HepG2 (cell line): ENCODE results near the gene ABHD15. TPM values are rescaled to one million over a fixed set of nuclear protein-coding genes. Genes with fewer than 3 reads are reported as not detected.
A peak's percentile ranks its signal among the peaks of the same experiment; 100 is the strongest.

Experiments
- CERS6 ChIP-seq: sonication (generic); formaldehyde crosslinking; IDR thresholded peaks from 2 replicates; pipeline ENCODE4 v1.5.0; 2020; ENCODE audit warnings: missing genetic modification reagents
- RNF2 ChIP-seq: fragments of 450-650 bp; conservative IDR thresholded peaks from 2 replicates; pipeline ENCODE4 v1.6.1; 2016; ENCODE audit warnings: low read depth
- SMYD3 ChIP-seq: sonication (generic); formaldehyde crosslinking; IDR thresholded peaks from 2 replicates; pipeline ENCODE4 v1.8.1; 2023; ENCODE audit warnings: mild to moderate bottlenecking, missing genetic modification reagents
- TMF1 ChIP-seq: sonication (generic); formaldehyde crosslinking; IDR thresholded peaks from 2 replicates; pipeline ENCODE4 v1.8.1; 2022; ENCODE audit warnings: low read depth, missing genetic modification reagents
- ZFP91 ChIP-seq: sonication (generic); formaldehyde crosslinking; IDR thresholded peaks from 2 replicates; pipeline ENCODE4 v1.9.0; 2022; ENCODE audit warnings: missing genetic modification reagents, mild to moderate bottlenecking, borderline replicate concordance
- ZNF124 ChIP-seq: sonication (generic); formaldehyde crosslinking; IDR thresholded peaks from 2 replicates; pipeline ENCODE4 v1.4.0; 2020; ENCODE audit warnings: missing genetic modification reagents
- ZNF232 ChIP-seq: sonication (generic); formaldehyde crosslinking; IDR thresholded peaks from 2 replicates; pipeline ENCODE4 v1.4.0; 2020; ENCODE audit warnings: missing genetic modification reagents, borderline replicate concordance
- ZNF407 ChIP-seq: sonication (generic); formaldehyde crosslinking; IDR thresholded peaks from one replicate; pipeline ENCODE4 v1.5.1; 2020; ENCODE audit warnings: mild to moderate bottlenecking, missing genetic modification reagents; ENCODE audit errors: not compliant biosample characterization
- ZNF501 ChIP-seq: sonication (generic); formaldehyde crosslinking; IDR thresholded peaks from 2 replicates; pipeline ENCODE4 v1.5.1; 2020; ENCODE audit warnings: mild to moderate bottlenecking, moderate library complexity, missing genetic modification reagents
- ZNF569 ChIP-seq: sonication (generic); formaldehyde crosslinking; IDR thresholded peaks from 2 replicates; pipeline ENCODE4 v1.5.0; 2020; ENCODE audit warnings: mild to moderate bottlenecking, missing genetic modification reagents, moderate library complexity, borderline replicate concordance
- ZNF83 ChIP-seq: sonication (generic); formaldehyde crosslinking; IDR thresholded peaks from 2 replicates; pipeline ENCODE4 v1.4.0; 2020; ENCODE audit warnings: missing genetic modification reagents, mild to moderate bottlenecking, borderline replicate concordance
- polyA plus RNA-seq, 8 experiments: library from polyadenylated mRNA; depleted of rRNA in 3 of 8; stranded (reverse) in 7 of 8; unstranded in 1 of 8; fragments of >200 nt; fragmentation: Illumina TruSeq in 4 of 8; extraction: Trizol in 4 of 8; gene quantifications; 2 replicates each; pipeline versions ENCODE4 v1.2.1 to v1.2.3, GENCODE V29; 2011 to 2016; ENCODE audit warnings: low read depth in 4 of 8, missing spikeins in 1 of 8, mixed read lengths in 1 of 8; ENCODE audit not compliant: insufficient read depth in 1 of 8
- total RNA-seq, 5 experiments: library from RNA; depleted of rRNA; stranded (reverse); fragments of >200 nt; fragmentation: Illumina TruSeq; extraction: Trizol; gene quantifications; 2 replicates each; pipeline ENCODE4 v1.2.3, GENCODE V29; 2016; ENCODE audit warnings: low read depth in 1 of 5
- TF ChIP-seq, protein P1 (sequence below): sonication (generic); formaldehyde crosslinking; IDR thresholded peaks from 2 replicates; pipeline ENCODE4 v1.5.0; 2020; ENCODE audit warnings: mild to moderate bottlenecking, missing genetic modification reagents

The ABHD15 gene
- total and polyA plus RNA-seq, 2 of the 13 experiments (the other 11 are each of a cell fraction or from before 2014, with no cell fraction given): 2.4 to 7.7 TPM

DNA sequence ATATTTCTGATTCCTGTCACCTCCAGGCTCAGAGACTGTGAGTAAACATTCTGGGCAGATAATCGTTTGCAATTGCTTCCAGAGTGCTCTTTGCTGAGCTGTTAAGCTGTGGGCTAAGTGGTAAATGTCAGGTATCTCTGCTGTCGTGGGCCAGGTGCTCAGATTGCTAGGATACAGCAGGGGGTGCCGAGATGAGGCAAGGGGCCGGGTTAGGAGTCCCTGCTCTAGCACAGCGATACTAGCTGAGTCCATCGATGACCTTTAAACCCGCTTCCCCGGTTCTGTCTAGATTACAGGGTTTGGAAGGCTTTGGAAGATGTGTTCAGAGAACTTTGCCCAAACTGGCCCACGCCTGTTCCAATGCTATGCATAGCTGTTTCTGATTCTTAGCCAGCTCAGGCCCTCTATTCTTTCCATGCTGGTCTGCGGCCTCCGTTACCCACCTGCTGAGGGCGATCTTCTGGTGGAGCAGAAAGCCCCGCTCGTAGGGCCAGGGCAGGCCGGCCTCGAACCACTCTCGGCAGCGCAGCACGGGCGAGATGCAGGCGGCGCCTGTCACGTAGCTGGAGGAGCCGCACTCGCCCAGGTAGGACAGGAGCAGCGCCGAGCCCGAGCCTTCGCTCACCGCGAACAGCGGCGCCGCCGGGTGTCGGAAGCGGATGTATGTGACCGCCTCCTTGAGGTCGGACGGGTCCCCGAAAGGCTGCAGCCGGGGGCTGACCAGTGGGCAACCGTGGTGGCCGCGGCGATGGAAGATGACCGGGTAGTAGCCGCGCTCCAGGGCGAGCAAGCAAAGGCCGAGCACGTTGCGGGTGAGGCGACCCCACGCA is 979 bp downstream of the ABHD15 start (continued):
- no peak for TF ChIP-seq ZNF569
- no peak for TF ChIP-seq CERS6 (CRISPR knock-in tag)
- TF ChIP-seq ZNF407: peak; percentile 10
- TF ChIP-seq ZFP91 (CRISPR knock-in tag): peak; percentile 75; the same call in 1 of the 2 replicates
- TF ChIP-seq TMF1 (CRISPR knock-in tag): peak; percentile 86
- peak; percentile 90 for TF ChIP-seq ZNF501 (CRISPR knock-in tag)
- no peak for TF ChIP-seq ZNF124 (CRISPR knock-in tag)
- TF ChIP-seq SMYD3: no peak
- TF ChIP-seq ZNF83 (CRISPR knock-in tag): peak; percentile 21; the same call in 1 of the 2 replicates
- no peak for TF ChIP-seq ZNF232
- 0 out of 2 replicates have a peak, but pooled peaks have one; percentile 14 for TF ChIP-seq RNF2
- TF ChIP-seq, protein P1, sequence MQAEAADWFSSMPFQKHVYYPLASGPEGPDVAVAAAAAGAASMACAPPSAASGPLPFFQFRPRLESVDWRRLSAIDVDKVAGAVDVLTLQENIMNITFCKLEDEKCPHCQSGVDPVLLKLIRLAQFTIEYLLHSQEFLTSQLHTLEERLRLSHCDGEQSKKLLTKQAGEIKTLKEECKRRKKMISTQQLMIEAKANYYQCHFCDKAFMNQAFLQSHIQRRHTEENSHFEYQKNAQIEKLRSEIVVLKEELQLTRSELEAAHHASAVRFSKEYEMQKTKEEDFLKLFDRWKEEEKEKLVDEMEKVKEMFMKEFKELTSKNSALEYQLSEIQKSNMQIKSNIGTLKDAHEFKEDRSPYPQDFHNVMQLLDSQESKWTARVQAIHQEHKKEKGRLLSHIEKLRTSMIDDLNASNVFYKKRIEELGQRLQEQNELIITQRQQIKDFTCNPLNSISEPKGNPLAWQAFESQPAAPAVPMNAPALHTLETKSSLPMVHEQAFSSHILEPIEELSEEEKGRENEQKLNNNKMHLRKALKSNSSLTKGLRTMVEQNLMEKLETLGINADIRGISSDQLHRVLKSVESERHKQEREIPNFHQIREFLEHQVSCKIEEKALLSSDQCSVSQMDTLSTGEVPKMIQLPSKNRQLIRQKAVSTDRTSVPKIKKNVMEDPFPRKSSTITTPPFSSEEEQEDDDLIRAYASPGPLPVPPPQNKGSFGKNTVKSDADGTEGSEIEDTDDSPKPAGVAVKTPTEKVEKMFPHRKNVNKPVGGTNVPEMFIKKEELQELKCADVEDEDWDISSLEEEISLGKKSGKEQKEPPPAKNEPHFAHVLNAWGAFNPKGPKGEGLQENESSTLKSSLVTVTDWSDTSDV (CRISPR knock-in tag): 0 out of 2 replicates have a peak, but pooled peaks have one; percentile 32
